GM12872 (cell line): Measurements from ENCODE around the gene NAGS.

Experiments used
- CTCF ChIP-seq: IDR thresholded peaks from 3 replicates; pipeline ENCODE4 v1.5.1; 2011; ENCODE audit warnings: low read depth, mild to moderate bottlenecking, low read length, moderate library complexity; ENCODE audit not compliant: insufficient read depth

The NAGS gene

GRCh38 chr17:44000871-44001460, 3.5 kb upstream of the NAGS start:
- TF ChIP-seq CTCF, result no peak

GRCh38 chr17:44001461-44001920, 2.9 kb upstream of the NAGS start:
- no peak for TF ChIP-seq CTCF

- TF ChIP-seq CTCF, result no peak
Observed at GRCh38 chr17:44002141-44002848, 2.1 kb upstream of the NAGS start.

GRCh38 chr17:44004761-44005526, 522 bp downstream of the NAGS start:
- no peak for TF ChIP-seq CTCF

GRCh38 chr17:44005527-44006271, 1.3 kb downstream of the NAGS start:
- TF ChIP-seq CTCF, result no peak; the same call in 2 of the 3 replicates

GRCh38 chr17:44006272-44006597, 1.8 kb downstream of the NAGS start:
- TF ChIP-seq CTCF, result no peak
